Measurements from ENCODE around the gene MED10. TPM values are rescaled to one million over a fixed set of nuclear protein-coding genes. Genes with fewer than 3 reads are reported as not detected.

MED10 gene
- total RNA-seq, 4 donors from 2014 or later = 29.3 to 34.7 (median 31.3) TPM

- TF ChIP-seq CTCF (IDR thresholded peaks at IDR 0.05; ENCODE audit: low read depth) = no peak
Observed at GRCh38 chr5:6326776-6327175, 51.6 kb downstream of the MED10 start.

GRCh38 chr5:6322163-6322713 is 56.1 kb downstream of the MED10 start:
- no peak for TF ChIP-seq CTCF (IDR thresholded peaks at IDR 0.05; ENCODE audit: low read depth)

Other genes with a start within 250 kb of the MED10 start
- 1 to 10 TPM in 2 of 4 donors, under 1 TPM in 2; 0.68 to 3.6 (median 1.5) TPM for gene UBE2QL1, start 70.3 kb upstream of the MED10 start, total RNA-seq